ENCODE results near the gene RPL38.
A peak's percentile ranks its signal among the peaks of the same experiment; 100 is the strongest.

The RPL38 gene

DNA sequence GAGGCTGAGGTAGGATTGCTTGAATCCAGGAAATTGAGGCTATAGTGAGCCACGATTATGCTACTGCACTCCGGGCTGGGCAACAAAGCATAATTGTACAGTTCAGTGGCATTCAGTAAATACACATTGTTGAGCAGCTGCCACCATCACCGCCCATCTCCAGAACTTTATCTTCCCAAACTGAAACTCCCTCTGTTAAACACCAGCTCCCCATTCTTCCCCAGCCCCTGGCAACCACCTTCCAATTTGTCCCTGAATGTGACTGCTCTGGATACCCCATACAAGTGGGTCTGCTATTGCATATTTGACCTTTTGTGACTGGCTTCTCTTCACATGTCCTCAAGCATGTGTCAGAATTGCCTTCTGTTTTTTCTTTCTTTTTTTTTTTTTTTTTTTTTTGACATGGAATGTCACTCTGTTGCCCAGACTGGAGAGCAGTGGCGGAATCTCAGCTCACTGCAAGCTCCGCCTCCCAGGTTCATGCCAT lies 2.9 kb downstream of the RPL38 start:
- H3K4me3 ChIP-seq (ENCODE audit: low read depth, low read length) = no peak overlapping the region
- no peak for DNase-seq (ENCODE audit: low read depth)

DNA sequence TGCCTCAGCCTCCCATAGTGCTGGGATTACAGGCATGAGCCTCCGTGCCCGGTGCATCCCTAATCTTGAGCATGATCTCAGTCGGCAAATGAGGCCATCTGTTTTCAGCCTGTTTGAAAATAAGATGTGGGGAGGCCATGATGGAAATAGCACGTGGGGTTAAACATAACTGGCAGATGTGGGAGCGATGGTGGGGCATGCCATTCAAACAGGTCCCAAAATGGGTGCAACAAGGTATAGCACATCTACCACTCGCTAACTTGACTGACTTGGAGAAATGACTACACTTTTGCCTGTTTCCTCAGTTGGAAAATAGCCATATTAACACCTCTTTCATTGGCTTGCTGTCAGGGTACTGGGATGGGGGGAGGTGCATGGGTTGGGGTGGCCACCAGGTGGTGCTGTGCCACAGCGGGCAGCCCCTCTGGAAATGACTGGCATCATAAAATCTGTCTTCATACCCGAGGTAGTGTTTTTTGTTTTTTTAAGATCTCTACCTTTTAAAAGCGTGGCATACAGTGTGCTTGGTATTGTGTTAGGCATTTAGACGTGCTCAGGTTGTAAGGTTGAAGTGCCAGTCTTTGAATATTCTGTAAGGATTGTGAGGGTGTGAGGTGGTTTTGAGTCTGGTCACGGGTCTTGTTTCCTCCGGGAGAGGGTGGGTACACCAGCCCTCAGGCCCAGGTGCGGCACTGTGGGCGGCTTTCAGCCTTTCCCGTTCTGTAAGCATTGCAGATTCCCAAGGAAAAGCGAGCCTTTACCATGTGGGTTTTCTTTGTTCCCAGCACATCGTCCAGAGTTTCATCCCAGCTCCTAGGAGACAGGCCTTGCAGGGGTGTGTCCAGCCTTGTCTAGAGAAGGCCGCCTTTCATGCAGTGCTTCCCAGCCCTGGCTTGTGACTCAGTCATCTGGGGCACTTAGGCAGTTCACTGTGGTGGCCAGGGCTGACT lies 7.0 kb downstream of the RPL38 start:
- TF ChIP-seq, protein P1, sequence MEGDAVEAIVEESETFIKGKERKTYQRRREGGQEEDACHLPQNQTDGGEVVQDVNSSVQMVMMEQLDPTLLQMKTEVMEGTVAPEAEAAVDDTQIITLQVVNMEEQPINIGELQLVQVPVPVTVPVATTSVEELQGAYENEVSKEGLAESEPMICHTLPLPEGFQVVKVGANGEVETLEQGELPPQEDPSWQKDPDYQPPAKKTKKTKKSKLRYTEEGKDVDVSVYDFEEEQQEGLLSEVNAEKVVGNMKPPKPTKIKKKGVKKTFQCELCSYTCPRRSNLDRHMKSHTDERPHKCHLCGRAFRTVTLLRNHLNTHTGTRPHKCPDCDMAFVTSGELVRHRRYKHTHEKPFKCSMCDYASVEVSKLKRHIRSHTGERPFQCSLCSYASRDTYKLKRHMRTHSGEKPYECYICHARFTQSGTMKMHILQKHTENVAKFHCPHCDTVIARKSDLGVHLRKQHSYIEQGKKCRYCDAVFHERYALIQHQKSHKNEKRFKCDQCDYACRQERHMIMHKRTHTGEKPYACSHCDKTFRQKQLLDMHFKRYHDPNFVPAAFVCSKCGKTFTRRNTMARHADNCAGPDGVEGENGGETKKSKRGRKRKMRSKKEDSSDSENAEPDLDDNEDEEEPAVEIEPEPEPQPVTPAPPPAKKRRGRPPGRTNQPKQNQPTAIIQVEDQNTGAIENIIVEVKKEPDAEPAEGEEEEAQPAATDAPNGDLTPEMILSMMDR (IDR thresholded peaks at IDR 0.05; ENCODE audit: control insufficient read depth, extremely low read depth, insufficient read depth) = peak; percentile 91
- DNase-seq (ENCODE audit: low read depth) = no peak
- no peak overlapping the region for H3K4me3 ChIP-seq (ENCODE audit: low read depth, low read length)

More for the DNA sequence above, 2.9 kb downstream of the RPL38 start:
- TF ChIP-seq, protein P1 (IDR thresholded peaks at IDR 0.05; ENCODE audit: control insufficient read depth, extremely low read depth, insufficient read depth) = no peak

- TF ChIP-seq, protein P1 (IDR thresholded peaks at IDR 0.05; ENCODE audit: control insufficient read depth, extremely low read depth, insufficient read depth) = no peak
- DNase-seq (ENCODE audit: low read depth) = no peak
Measured at GRCh38 chr17:74211141-74211911, 7.8 kb downstream of the RPL38 start.

DNA sequence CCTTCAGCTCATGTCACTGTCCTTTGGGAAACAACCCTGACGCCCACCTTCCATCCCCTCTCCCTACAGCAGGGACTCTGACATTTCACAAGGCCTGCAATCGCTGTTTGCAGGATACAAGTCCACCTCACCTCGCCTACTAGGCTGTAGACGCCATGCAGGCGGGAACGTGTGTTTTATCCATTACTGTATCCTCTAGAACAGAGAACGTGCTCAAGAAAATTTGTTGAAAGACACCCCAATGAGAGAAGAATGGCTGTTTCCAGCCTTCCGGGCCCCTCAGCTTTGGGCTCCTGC lies 8.4 kb downstream of the RPL38 start:
- H3K4me3 ChIP-seq (ENCODE audit: low read depth, low read length) = peak overlapping the region; percentile 59; the same call in 1 of the 2 replicates
- TF ChIP-seq, protein P1 (IDR thresholded peaks at IDR 0.05; ENCODE audit: control insufficient read depth, extremely low read depth, insufficient read depth) = no peak
- no peak for DNase-seq (ENCODE audit: low read depth)

More at GRCh38 chr17:74211141-74211911, 7.8 kb downstream of the RPL38 start:
- H3K4me3 ChIP-seq (ENCODE audit: low read depth, low read length) = no peak overlapping the region; the same call in 1 of the 2 replicates

- H3K4me3 ChIP-seq (ENCODE audit: low read depth, low read length) = peak overlapping the region; percentile 59
Measured at GRCh38 chr17:74212209-74212912, 8.9 kb downstream of the RPL38 start.

More at GRCh38 chr17:74212209-74212912, 8.9 kb downstream of the RPL38 start:
- DNase-seq (ENCODE audit: low read depth) = no peak
- TF ChIP-seq, protein P1 (IDR thresholded peaks at IDR 0.05; ENCODE audit: control insufficient read depth, extremely low read depth, insufficient read depth) = no peak

Data from LNCaP clone FGC (cell line).